Type B pancreatic cell (in vitro differentiated cells): ENCODE measurements around the gene ZMYM2. TPM values are rescaled to one million over a fixed set of nuclear protein-coding genes. Genes with fewer than 3 reads are reported as not detected.

ENCODE experiments used
- DNase-seq: peaks from one replicate; pipeline ENCODE4 v3.0.0; 2021; ENCODE audit warnings: mixed read lengths; ENCODE audit not compliant: unreplicated experiment; ENCODE audit errors: extremely low spot score
- H3K27ac Mint-ChIP-seq: 2 replicates; pipeline ENCODE4 v1.8.0; 2021; ENCODE audit warnings: mild to moderate bottlenecking, mixed read lengths
- H3K27me3 Mint-ChIP-seq: 2 replicates; pipeline ENCODE4 v1.8.0; 2021; ENCODE audit warnings: mixed read lengths
- H3K36me3 Mint-ChIP-seq: 2 replicates; pipeline ENCODE4 v1.8.0; 2021; ENCODE audit warnings: mixed read lengths
- H3K4me1 Mint-ChIP-seq: one replicate; pipeline ENCODE4 v1.8.0; 2021; ENCODE audit warnings: mixed read lengths; ENCODE audit not compliant: unreplicated experiment
- H3K4me3 Mint-ChIP-seq: 2 replicates; pipeline ENCODE4 v1.8.0; 2021; ENCODE audit warnings: mild to moderate bottlenecking, mixed read lengths
- H3K9me3 Mint-ChIP-seq: 2 replicates; pipeline ENCODE4 v1.8.0; 2021; ENCODE audit warnings: mixed read lengths
- CTCF ChIP-seq: fragments of 200-600 bp; sonication (generic); conservative IDR thresholded peaks from 2 replicates; pipeline ENCODE4 v1.5.0; 2021; ENCODE audit warnings: antibody characterized with exemption, mild to moderate bottlenecking
- total RNA-seq: library from RNA; stranded (reverse); gene quantifications from 2 replicates; pipeline ENCODE4 v1.2.1, GENCODE V29; 2021; ENCODE audit warnings: low replicate concordance

Gene ZMYM2
- total RNA-seq, 1 donor from 2014 or later: 108 TPM

GRCh38 chr13:20043207-20043925 lies 84.8 kb downstream of the ZMYM2 start:
- no peaks in the 10 kb centered on the region for H3K4me1 Mint-ChIP-seq
- no peak for TF ChIP-seq CTCF
- H3K9me3 Mint-ChIP-seq: peaks cover 7% of the 10 kb centered on the region
- DNase-seq: no peak
- H3K4me3 Mint-ChIP-seq: no peak overlapping the region
- no peaks in the 10 kb centered on the region for H3K27me3 Mint-ChIP-seq
- peaks cover 44% of the 10 kb centered on the region for H3K36me3 Mint-ChIP-seq
- no peak overlapping the region for H3K27ac Mint-ChIP-seq

DNA sequence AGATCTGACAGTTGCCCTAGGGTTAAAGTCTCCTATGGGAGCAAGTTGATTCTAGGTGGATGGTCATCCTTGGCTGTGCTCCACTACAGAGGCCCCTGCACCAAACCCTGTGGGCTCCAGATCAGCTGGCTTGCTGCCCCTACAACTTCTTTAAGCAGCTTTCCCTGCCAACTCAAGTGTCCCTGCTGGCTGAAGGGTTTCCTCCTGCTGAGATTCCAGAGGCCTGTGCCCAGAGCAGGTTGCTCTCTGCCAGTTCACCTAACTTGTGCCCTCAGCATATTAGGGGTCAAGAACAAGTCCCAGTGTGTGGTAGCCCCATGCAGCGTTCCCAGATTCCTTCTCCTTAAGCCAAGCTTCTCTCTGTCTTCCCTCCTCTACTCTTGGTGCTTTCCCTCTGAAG lies 85.6 kb downstream of the ZMYM2 start:
- no peak for DNase-seq
- no peaks in the 10 kb centered on the region for H3K4me1 Mint-ChIP-seq
- peaks cover 37% of the 10 kb centered on the region for H3K36me3 Mint-ChIP-seq
- no peak overlapping the region for H3K4me3 Mint-ChIP-seq
- H3K27me3 Mint-ChIP-seq: no peaks in the 10 kb centered on the region
- TF ChIP-seq CTCF: no peak
- H3K27ac Mint-ChIP-seq: no peak overlapping the region
- H3K9me3 Mint-ChIP-seq: peaks cover 7% of the 10 kb centered on the region

DNA sequence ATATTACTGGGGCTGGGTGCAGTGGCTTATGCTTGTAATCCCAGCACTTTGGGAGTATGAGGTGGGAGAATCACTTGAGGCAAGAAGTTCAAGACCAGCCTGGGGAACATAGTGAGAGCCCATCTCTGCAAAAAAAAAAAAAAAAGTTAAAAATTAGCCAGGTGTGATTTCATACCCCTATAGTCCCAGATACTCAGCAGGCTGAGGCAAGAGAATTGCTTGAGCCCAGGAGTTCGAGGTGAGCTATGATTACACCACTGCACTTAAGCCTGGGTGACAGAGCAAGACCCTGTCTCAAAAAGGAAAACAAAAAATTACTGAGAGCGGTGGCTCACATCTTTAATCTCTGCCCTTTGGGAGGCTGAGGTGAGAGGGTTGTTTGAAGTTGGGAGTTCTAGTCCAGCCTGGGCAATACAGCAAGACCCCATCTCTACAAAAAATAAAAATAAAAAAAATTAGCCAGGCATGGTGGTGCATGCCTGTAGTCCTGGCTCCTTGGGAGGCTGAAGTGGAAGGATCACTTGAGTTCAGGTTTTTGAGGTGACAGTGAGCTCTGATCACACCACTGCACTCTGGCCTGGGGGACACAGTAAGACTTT lies 87.5 kb downstream of the ZMYM2 start:
- Mint-ChIP-seq H3K27ac (no peak overlapping the region), H3K9me3 (no peaks in the 10 kb centered on the region), H3K4me1 (no peaks in the 10 kb centered on the region), H3K36me3 (peaks cover 18% of the 10 kb centered on the region), H3K27me3 (no peaks in the 10 kb centered on the region), H3K4me3 (no peak overlapping the region)
- no peak for TF ChIP-seq CTCF
- DNase-seq: no peak

- H3K27me3 Mint-ChIP-seq: no peaks in the 10 kb centered on the region
- no peaks in the 10 kb centered on the region for H3K4me1 Mint-ChIP-seq
- no peak for DNase-seq
- H3K9me3 Mint-ChIP-seq: no peaks in the 10 kb centered on the region
- H3K4me3 Mint-ChIP-seq: no peak overlapping the region
- TF ChIP-seq CTCF: no peak
- no peak overlapping the region for H3K27ac Mint-ChIP-seq
- peaks cover 15% of the 10 kb centered on the region for H3K36me3 Mint-ChIP-seq
Observed at GRCh38 chr13:20049558-20050473, 91.3 kb downstream of the ZMYM2 start.

- peaks cover 28% of the 10 kb centered on the region for H3K36me3 Mint-ChIP-seq
- no peak overlapping the region for H3K4me3 Mint-ChIP-seq
- TF ChIP-seq CTCF: no peak
Observed at GRCh38 chr13:20051366-20051765, 92.8 kb downstream of the ZMYM2 start.

More at GRCh38 chr13:20051366-20051765, 92.8 kb downstream of the ZMYM2 start:
- no peak for DNase-seq
- Mint-ChIP-seq H3K27me3 (no peaks in the 10 kb centered on the region), H3K9me3 (no peaks in the 10 kb centered on the region), H3K27ac (no peak overlapping the region), H3K4me1 (no peaks in the 10 kb centered on the region)
